Measurements from ENCODE around the gene MYMK.

The MYMK gene

GRCh38 chr9:133506653-133507038, 18.1 kb downstream of the MYMK start:
- H3K9me3 ChIP-seq (ENCODE audit: control insufficient read depth, insufficient read depth, low read length): peaks cover 9% of the 10 kb centered on the region
- H3K79me2 ChIP-seq (ENCODE audit: control insufficient read depth, low read length): no peaks in the 10 kb centered on the region
- H3K9me2 ChIP-seq (replicated peaks; ENCODE audit: control insufficient read depth, low read length): no peaks in the 10 kb centered on the region
- no peak overlapping the region for H3K4me3 ChIP-seq (ENCODE audit: low read length)
- no peak for TF ChIP-seq EZH2phosphoT487 (IDR thresholded peaks at IDR 0.05; ENCODE audit: borderline replicate concordance, low read length)
- TF ChIP-seq CTCF (IDR thresholded peaks at IDR 0.05; ENCODE audit: low read depth, low read length, poor library complexity, severe bottlenecking): no peak
- H3F3A ChIP-seq (ENCODE audit: control insufficient read depth, insufficient read depth): no peaks in the 10 kb centered on the region
- H4K20me1 ChIP-seq (ENCODE audit: control insufficient read depth, insufficient read depth, low read depth, low read length): no peaks in the 10 kb centered on the region
- H3K36me3 ChIP-seq (ENCODE audit: control insufficient read depth, low read length): no peaks in the 10 kb centered on the region
- H3K27me3 ChIP-seq (ENCODE audit: control insufficient read depth, low read length): 0 out of 2 replicates have a peak, but pooled peaks cover 5% of the 10 kb centered on the region
- H3K4me2 ChIP-seq (ENCODE audit: low read length): no peak overlapping the region
- H3K27ac ChIP-seq (ENCODE audit: low read depth, low read length): no peak overlapping the region
- H3K4me1 ChIP-seq (ENCODE audit: control insufficient read depth, low read length): no peaks in the 10 kb centered on the region

- no peaks in the 10 kb centered on the region for H3K36me3 ChIP-seq (ENCODE audit: control insufficient read depth, low read length)
- H3K4me3 ChIP-seq (ENCODE audit: low read length): no peak overlapping the region
- no peak overlapping the region for H3K27ac ChIP-seq (ENCODE audit: low read depth, low read length)
Measured at GRCh38 chr9:133505901-133506652, 18.7 kb downstream of the MYMK start.

GRCh38 chr9:133505186-133505830, 19.5 kb downstream of the MYMK start:
- Histone ChIP-seq H3K4me3 (ENCODE audit: low read length) (no peak overlapping the region), H3K9me3 (ENCODE audit: control insufficient read depth, insufficient read depth, low read length) (peaks cover 10% of the 10 kb centered on the region; the same call in 1 of the 2 replicates), H3K27ac (ENCODE audit: low read depth, low read length) (no peak overlapping the region), H3K27me3 (ENCODE audit: control insufficient read depth, low read length) (0 out of 2 replicates have a peak, but pooled peaks cover 5% of the 10 kb centered on the region), H4K20me1 (ENCODE audit: control insufficient read depth, insufficient read depth, low read depth, low read length) (no peaks in the 10 kb centered on the region), H3K36me3 (ENCODE audit: control insufficient read depth, low read length) (no peaks in the 10 kb centered on the region), H3F3A (ENCODE audit: control insufficient read depth, insufficient read depth) (no peaks in the 10 kb centered on the region), H3K9me2 (replicated peaks; ENCODE audit: control insufficient read depth, low read length) (no peaks in the 10 kb centered on the region), H3K79me2 (ENCODE audit: control insufficient read depth, low read length) (no peaks in the 10 kb centered on the region), H3K4me1 (ENCODE audit: control insufficient read depth, low read length) (no peaks in the 10 kb centered on the region), H3K4me2 (ENCODE audit: low read length) (no peak overlapping the region)
- no peak for TF ChIP-seq EZH2phosphoT487 (IDR thresholded peaks at IDR 0.05; ENCODE audit: borderline replicate concordance, low read length)
- TF ChIP-seq CTCF (IDR thresholded peaks at IDR 0.05; ENCODE audit: low read depth, low read length, poor library complexity, severe bottlenecking): no peak

More at GRCh38 chr9:133505901-133506652, 18.7 kb downstream of the MYMK start:
- H3K27me3 ChIP-seq (ENCODE audit: control insufficient read depth, low read length): 0 out of 2 replicates have a peak, but pooled peaks cover 5% of the 10 kb centered on the region
- no peaks in the 10 kb centered on the region for H4K20me1 ChIP-seq (ENCODE audit: control insufficient read depth, insufficient read depth, low read depth, low read length)
- no peak for TF ChIP-seq EZH2phosphoT487 (IDR thresholded peaks at IDR 0.05; ENCODE audit: borderline replicate concordance, low read length)
- TF ChIP-seq CTCF (IDR thresholded peaks at IDR 0.05; ENCODE audit: low read depth, low read length, poor library complexity, severe bottlenecking): no peak
- H3K4me2 ChIP-seq (ENCODE audit: low read length): no peak overlapping the region
- no peaks in the 10 kb centered on the region for H3K4me1 ChIP-seq (ENCODE audit: control insufficient read depth, low read length)
- H3K9me3 ChIP-seq (ENCODE audit: control insufficient read depth, insufficient read depth, low read length): peaks cover 10% of the 10 kb centered on the region; the same call in 1 of the 2 replicates
- H3K9me2 ChIP-seq (replicated peaks; ENCODE audit: control insufficient read depth, low read length): no peaks in the 10 kb centered on the region
- no peaks in the 10 kb centered on the region for H3K79me2 ChIP-seq (ENCODE audit: control insufficient read depth, low read length)
- H3F3A ChIP-seq (ENCODE audit: control insufficient read depth, insufficient read depth): no peaks in the 10 kb centered on the region

Data from DOHH2 (cell line).